Liver (tissue), 9 donors: ENCODE data around the gene NPAS1. TPM values are rescaled to one million over a fixed set of nuclear protein-coding genes. Genes with fewer than 3 reads are reported as not detected.
A peak's percentile ranks its signal among the peaks of the same experiment; 100 is the strongest.

Source experiments
- DNase-seq: peaks from one replicate; pipeline ENCODE4 v3.0.0-alpha.2; 2017; ENCODE audit warnings: low spot score
- H3K27ac ChIP-seq, 2 donors: one replicate each; pipeline ENCODE4 v1.7.0; 2013; ENCODE audit warnings: inconsistent platforms in 2 of 2, low read length in 2 of 2, control low read depth in 1 of 2, low read depth in 1 of 2, mild to moderate bottlenecking in 1 of 2
- H3K27me3 ChIP-seq, 4 donors: one replicate each; pipeline versions ENCODE4 v1.6.1 to v1.7.0; 2013; ENCODE audit warnings: low read length in 3 of 4, inconsistent platforms in 1 of 4, mild to moderate bottlenecking in 1 of 4, moderate library complexity in 1 of 4; ENCODE audit not compliant: control insufficient read depth in 4 of 4, insufficient read depth in 4 of 4
- H3K36me3 ChIP-seq, 4 donors: one replicate each; pipeline versions ENCODE4 v1.6.1 to v1.7.0; 2013; ENCODE audit warnings: low read length in 3 of 4, mild to moderate bottlenecking in 3 of 4, low read depth in 1 of 4, moderate library complexity in 1 of 4; ENCODE audit not compliant: control insufficient read depth in 4 of 4, insufficient read depth in 3 of 4
- H3K4me1 ChIP-seq, 4 donors: one replicate each; pipeline versions ENCODE4 v1.6.1 to v1.7.0; 2013; ENCODE audit warnings: low read length in 3 of 4, mild to moderate bottlenecking in 3 of 4, moderate library complexity in 1 of 4; ENCODE audit not compliant: control insufficient read depth in 4 of 4, insufficient read depth in 4 of 4
- H3K4me3 ChIP-seq, 3 donors: one replicate each; pipeline versions ENCODE4 v1.6.1 to v1.7.0; 2013; ENCODE audit warnings: low read length in 3 of 3, control low read depth in 1 of 3, low read depth in 1 of 3, mild to moderate bottlenecking in 1 of 3
- H3K9ac ChIP-seq, 2 donors: one replicate each; pipeline ENCODE4 v1.7.0; 2013; ENCODE audit warnings: low read length in 2 of 2, mild to moderate bottlenecking in 2 of 2, moderate library complexity in 2 of 2, control low read depth in 1 of 2, low read depth in 1 of 2
- H3K9me3 ChIP-seq, 4 donors: one replicate each; pipeline versions ENCODE4 v1.6.1 to v1.7.0; 2013; ENCODE audit warnings: low read length in 3 of 4; ENCODE audit not compliant: control insufficient read depth in 4 of 4
- ATF3 ChIP-seq: IDR thresholded peaks from 2 replicates; pipeline ENCODE4 v1.6.1; 2016; ENCODE audit warnings: antibody characterized with exemption
- CTCF ChIP-seq: fragments of 150-350 bp; IDR thresholded peaks from 2 replicates; pipeline ENCODE4 v1.5.1; 2017; ENCODE audit warnings: improper control_type of control experiment, low read depth, low read length; ENCODE audit not compliant: missing input control
- EGR1 ChIP-seq, 2 donors: IDR thresholded peaks; 2 replicates each; pipeline ENCODE4 v1.6.1; 2016 to 2018; ENCODE audit warnings: antibody characterized with exemption in 2 of 2, low read depth in 2 of 2
- FOXA1 ChIP-seq: IDR thresholded peaks from 2 replicates; pipeline ENCODE4 v1.6.1; 2016; ENCODE audit warnings: antibody characterized with exemption
- FOXA2 ChIP-seq: IDR thresholded peaks from 2 replicates; pipeline ENCODE4 v1.6.1; 2016; ENCODE audit warnings: antibody characterized with exemption
- GABPA ChIP-seq, 2 donors: IDR thresholded peaks in 1 of 2; conservative IDR thresholded peaks in 1 of 2; 2 replicates each; pipeline ENCODE4 v1.6.1; 2016; ENCODE audit warnings: antibody characterized with exemption in 2 of 2, mild to moderate bottlenecking in 1 of 2, moderate library complexity in 1 of 2
- HNF4A ChIP-seq, 2 donors: conservative IDR thresholded peaks; 2 replicates each; pipeline ENCODE4 v1.6.1; 2016; ENCODE audit warnings: antibody characterized with exemption in 2 of 2, mild to moderate bottlenecking in 2 of 2
- HNF4G ChIP-seq: IDR thresholded peaks from 2 replicates; pipeline ENCODE4 v1.6.1; 2016; ENCODE audit warnings: antibody characterized with exemption
- JUND ChIP-seq, 2 donors: IDR thresholded peaks; 2 replicates each; pipeline ENCODE4 v1.6.1; 2016; ENCODE audit warnings: antibody characterized with exemption in 2 of 2
- MAX ChIP-seq: IDR thresholded peaks from 2 replicates; pipeline ENCODE4 v1.6.1; 2016; ENCODE audit warnings: antibody characterized with exemption
- NR2F2 ChIP-seq: IDR thresholded peaks from 2 replicates; pipeline ENCODE4 v1.6.1; 2016; ENCODE audit warnings: antibody characterized with exemption
- RAD21 ChIP-seq, 2 donors: IDR thresholded peaks; 2 replicates each; pipeline ENCODE4 v1.6.1; 2016; ENCODE audit warnings: antibody characterized with exemption in 2 of 2, mild to moderate bottlenecking in 2 of 2
- REST ChIP-seq: IDR thresholded peaks from 2 replicates; pipeline ENCODE4 v1.6.1; 2016; ENCODE audit warnings: antibody characterized with exemption, mild to moderate bottlenecking
- RXRA ChIP-seq, 2 donors: IDR thresholded peaks; 2 replicates each; pipeline ENCODE4 v1.6.1; 2017 to 2018; ENCODE audit warnings: antibody characterized with exemption in 2 of 2, mild to moderate bottlenecking in 1 of 2
- SP1 ChIP-seq: IDR thresholded peaks from 2 replicates; pipeline ENCODE4 v1.6.1; 2018; ENCODE audit warnings: antibody characterized with exemption, mild to moderate bottlenecking
- TAF1 ChIP-seq: conservative IDR thresholded peaks from 2 replicates; pipeline ENCODE4 v1.6.1; 2016; ENCODE audit warnings: antibody characterized with exemption, mild to moderate bottlenecking
- YY1 ChIP-seq: IDR thresholded peaks from 2 replicates; pipeline ENCODE4 v1.6.1; 2016; ENCODE audit warnings: antibody characterized with exemption, mild to moderate bottlenecking
- WGBS: extraction: QIAGEN DNeasy Blood & Tissue Kit; methylation state at CpG from one replicate; pipeline ENCODE4 v1.1.7; 2013; 5-methylcytosine and 5-hydroxymethylcytosine counted together
- polyA plus RNA-seq, 2 donors: library from polyadenylated mRNA; stranded (reverse) in 1 of 2; unstranded in 1 of 2; fragments of 200-250 nt in 1 of 2; fragments of >200 nt in 1 of 2; fragmentation: Nextera tagmentation in 1 of 2; extraction: Ambion mirVana in 1 of 2; gene quantifications; one replicate each; pipeline versions ENCODE4 v1.2.1 to v1.2.3, GENCODE V29; 2013 to 2015
- total RNA-seq, 2 donors: library from RNA; depleted of rRNA; stranded (reverse); fragments of >200 nt; gene quantifications; one replicate each; pipeline ENCODE4 v1.2.3, GENCODE V29; 2014
- TF ChIP-seq, protein P1 (sequence below): IDR thresholded peaks from 2 replicates; pipeline ENCODE4 v1.6.1; 2016; ENCODE audit warnings: antibody characterized with exemption
- donor health status: healthy.
- donor health status: healthy.
- donor health status: healthy.
- donor health status: healthy.
- donor health status: healthy.

The NPAS1 gene
- total and polyA plus RNA-seq, 4 donors = 0.22 TPM; not detected in 3

- no peaks in the 10 kb centered on the region for H3K36me3 ChIP-seq
- H3K9me3 ChIP-seq = no peaks in the 10 kb centered on the region
- no peak overlapping the region for H3K4me3 ChIP-seq
- peaks cover 0 to 7% (median 1%) of the 10 kb centered on the region in 4 donors for H3K4me1 ChIP-seq
- H3K9ac ChIP-seq = no peak overlapping the region
- no peak for TF ChIP-seq MAX
- TF ChIP-seq EGR1 (IDR thresholded peaks at IDR 0.05; ENCODE audit: low read depth in 2 of 2) = no peak
- no peak for TF ChIP-seq FOXA2
- TF ChIP-seq HNF4G = no peak
- TF ChIP-seq HNF4A (conservative IDR thresholded peaks at IDR 0.05) = no peak
- TF ChIP-seq, protein P1, sequence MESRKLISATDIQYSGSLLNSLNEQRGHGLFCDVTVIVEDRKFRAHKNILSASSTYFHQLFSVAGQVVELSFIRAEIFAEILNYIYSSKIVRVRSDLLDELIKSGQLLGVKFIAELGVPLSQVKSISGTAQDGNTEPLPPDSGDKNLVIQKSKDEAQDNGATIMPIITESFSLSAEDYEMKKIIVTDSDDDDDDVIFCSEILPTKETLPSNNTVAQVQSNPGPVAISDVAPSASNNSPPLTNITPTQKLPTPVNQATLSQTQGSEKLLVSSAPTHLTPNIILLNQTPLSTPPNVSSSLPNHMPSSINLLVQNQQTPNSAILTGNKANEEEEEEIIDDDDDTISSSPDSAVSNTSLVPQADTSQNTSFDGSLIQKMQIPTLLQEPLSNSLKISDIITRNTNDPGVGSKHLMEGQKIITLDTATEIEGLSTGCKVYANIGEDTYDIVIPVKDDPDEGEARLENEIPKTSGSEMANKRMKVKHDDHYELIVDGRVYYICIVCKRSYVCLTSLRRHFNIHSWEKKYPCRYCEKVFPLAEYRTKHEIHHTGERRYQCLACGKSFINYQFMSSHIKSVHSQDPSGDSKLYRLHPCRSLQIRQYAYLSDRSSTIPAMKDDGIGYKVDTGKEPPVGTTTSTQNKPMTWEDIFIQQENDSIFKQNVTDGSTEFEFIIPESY = no peak
- TF ChIP-seq FOXA1 = no peak
- no peak for TF ChIP-seq JUND (IDR thresholded peaks at IDR 0.05)
- no peak for TF ChIP-seq REST
- TF ChIP-seq GABPA (IDR thresholded peaks at IDR 0.05 in 1 of 2, conservative IDR thresholded peaks at IDR 0.05 in 1 of 2) = no peak
- TF ChIP-seq NR2F2 = no peak
- no peaks in the 10 kb centered on the region for H3K27me3 ChIP-seq
- H3K27ac ChIP-seq = no peak overlapping the region
- DNase-seq = no peak
- WGBS = 18% methylated on average over 8 of the region's 8 CpGs
Measured at GRCh38 chr19:47012617-47013016, 7.0 kb upstream of the NPAS1 start.

DNA sequence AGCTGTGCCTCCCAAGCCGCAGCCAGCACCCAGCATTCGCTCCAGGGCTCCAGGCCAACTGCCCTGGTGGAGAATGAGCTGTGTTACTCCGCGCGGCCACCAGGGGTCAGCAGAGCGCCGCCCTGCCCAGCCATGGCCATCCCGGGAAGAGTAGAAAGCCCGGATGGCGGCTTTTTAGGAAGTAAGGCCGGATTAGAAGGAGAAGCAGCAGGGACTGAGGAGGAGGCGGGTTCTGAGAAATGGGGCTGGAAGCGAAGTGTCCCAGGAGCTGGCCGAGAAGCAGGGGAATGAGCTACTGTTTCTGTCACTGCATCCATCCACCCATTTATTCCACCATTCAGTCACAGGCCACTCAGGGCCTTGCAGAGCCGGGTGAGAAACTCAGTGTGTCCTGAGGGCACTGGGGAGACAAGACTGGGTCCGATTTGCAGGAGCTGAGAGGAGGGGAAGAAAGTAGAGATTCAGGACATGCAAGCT lies 6.6 kb upstream of the NPAS1 start:
- TF ChIP-seq MAX = no peak
- TF ChIP-seq REST = no peak
- no peak for TF ChIP-seq EGR1 (IDR thresholded peaks at IDR 0.05; ENCODE audit: low read depth in 2 of 2)
- TF ChIP-seq NR2F2 = no peak
- TF ChIP-seq JUND (IDR thresholded peaks at IDR 0.05) = no peak
- TF ChIP-seq ATF3 = no peak
- peak; percentile 96 for TF ChIP-seq CTCF
- peak in 1 of 2 donors; percentile 9 for TF ChIP-seq RXRA (IDR thresholded peaks at IDR 0.05)
- no peak for TF ChIP-seq FOXA2
- no peak for TF ChIP-seq SP1
- TF ChIP-seq YY1 = peak; percentile 36
- TF ChIP-seq TAF1 = no peak
- TF ChIP-seq RAD21 (IDR thresholded peaks at IDR 0.05) = peak; percentile 95 to 97
- TF ChIP-seq FOXA1 = no peak
- no peak for TF ChIP-seq GABPA (IDR thresholded peaks at IDR 0.05 in 1 of 2, conservative IDR thresholded peaks at IDR 0.05 in 1 of 2)
- no peak for TF ChIP-seq HNF4G
- H3K9me3 ChIP-seq = no peaks in the 10 kb centered on the region
- H3K36me3 ChIP-seq = no peaks in the 10 kb centered on the region
- H3K9ac ChIP-seq = no peak overlapping the region
- no peaks in the 10 kb centered on the region for H3K27me3 ChIP-seq
- WGBS = 8% methylated on average over 16 of the region's 16 CpGs
- peak; percentile 84 for DNase-seq
- peaks cover 0 to 7% (median 1%) of the 10 kb centered on the region in 4 donors for H3K4me1 ChIP-seq
- no peak overlapping the region for H3K27ac ChIP-seq
- no peak overlapping the region for H3K4me3 ChIP-seq
